Fibroblast of mammary gland (primary cell): ENCODE results near the gene MAEA.

Experiments
- DNase-seq: peaks from one replicate; pipeline ENCODE4 v3.0.0-alpha.2; 2010; ENCODE audit warnings: low read depth
- H3K4me3 ChIP-seq: 2 replicates; pipeline ENCODE4 v1.5.1; 2011; ENCODE audit warnings: low read depth, mild to moderate bottlenecking, low read length, moderate library complexity; ENCODE audit not compliant: control insufficient read depth
- CTCF ChIP-seq: conservative IDR thresholded peaks from 2 replicates; pipeline ENCODE4 v1.5.1; 2011; ENCODE audit warnings: low read depth, low read length, inconsistent platforms; ENCODE audit not compliant: control insufficient read depth, insufficient read depth

Gene MAEA

GRCh38 chr4:1378559-1379231 is 89.0 kb downstream of the MAEA start:
- TF ChIP-seq CTCF, result no peak
- no peak overlapping the region for H3K4me3 ChIP-seq
- no peak for DNase-seq

- no peak for DNase-seq
- H3K4me3 ChIP-seq, result no peak overlapping the region
- no peak for TF ChIP-seq CTCF
Measured at GRCh38 chr4:1379351-1379781, 89.7 kb downstream of the MAEA start.

- H3K4me3 ChIP-seq, result no peak overlapping the region
- TF ChIP-seq CTCF, result no peak
- DNase-seq, result no peak
Measured at GRCh38 chr4:1379801-1380331, 90.2 kb downstream of the MAEA start.

- TF ChIP-seq CTCF, result no peak
- no peak overlapping the region for H3K4me3 ChIP-seq
Measured at GRCh38 chr4:1380368-1381151, 90.9 kb downstream of the MAEA start.

GRCh38 chr4:1381181-1381621 is 91.5 kb downstream of the MAEA start:
- no peak for TF ChIP-seq CTCF
- no peak overlapping the region for H3K4me3 ChIP-seq
- DNase-seq, result no peak

More at GRCh38 chr4:1380368-1381151, 90.9 kb downstream of the MAEA start:
- DNase-seq, result no peak

GRCh38 chr4:1381944-1382541 is 92.4 kb downstream of the MAEA start:
- no peak overlapping the region for H3K4me3 ChIP-seq
- DNase-seq, result no peak
- TF ChIP-seq CTCF, result no peak
